ENCODE measurements around the gene TOX4. TPM values are rescaled to one million over a fixed set of nuclear protein-coding genes. Genes with fewer than 3 reads are reported as not detected.

Gene TOX4
- total RNA-seq, 1 donor from 2014 or later: 35.7 TPM

GRCh38 chr14:21534576-21534975 lies 57.6 kb downstream of the TOX4 start:
- Histone ChIP-seq H3K36me3 (peaks cover 6% of the 10 kb centered on the region), H2AFZ (replicated peaks) (no peak overlapping the region), H3K9ac (peak overlapping the region; percentile 43), H3K9me3 (ENCODE audit: low read depth) (no peaks in the 10 kb centered on the region), H3K4me1 (peaks cover 59% of the 10 kb centered on the region), H3K4me2 (peak overlapping the region; percentile 96), H3K79me2 (ENCODE audit: low read depth) (peaks cover 94% of the 10 kb centered on the region), H3F3A (ENCODE audit: low read depth) (peaks cover 87% of the 10 kb centered on the region), H3K27ac (peak overlapping the region; percentile 99), H4K20me1 (ENCODE audit: low read depth) (peaks cover 57% of the 10 kb centered on the region), H3K27me3 (no peaks in the 10 kb centered on the region), H3K4me3 (peak overlapping the region; percentile 100)
- Mint-ChIP-seq H3K4me1 (peaks cover 60% of the 10 kb centered on the region), H3K27me3 (ENCODE audit: insufficient read depth, low read depth) (peaks cover 2% of the 10 kb centered on the region), H3K9me3 (no peaks in the 10 kb centered on the region), H3K27ac (peak overlapping the region; percentile 99), H3K4me3 (peak overlapping the region; percentile 90), H3K36me3 (peaks cover 9% of the 10 kb centered on the region)
- no peak for TF ChIP-seq EZH2 (IDR thresholded peaks at IDR 0.05)
- TF ChIP-seq CTCF (IDR thresholded peaks at IDR 0.05): no peak
- TF ChIP-seq EZH2phosphoT487 (IDR thresholded peaks at IDR 0.05): no peak
- peak; percentile 63 for DNase-seq (ENCODE audit: low spot score)

GRCh38 chr14:21535545-21536417 lies 58.8 kb downstream of the TOX4 start:
- H3K9me3 ChIP-seq (ENCODE audit: low read depth): no peaks in the 10 kb centered on the region
- H3K4me2 ChIP-seq: peak overlapping the region; percentile 96
- H3K4me1 ChIP-seq: peaks cover 61% of the 10 kb centered on the region
- Mint-ChIP-seq H3K27me3 (ENCODE audit: insufficient read depth, low read depth) (peaks cover 2% of the 10 kb centered on the region), H3K36me3 (peaks cover 8% of the 10 kb centered on the region), H3K4me3 (peak overlapping the region; percentile 90), H3K27ac (peak overlapping the region; percentile 100), H3K4me1 (peaks cover 58% of the 10 kb centered on the region), H3K9me3 (no peaks in the 10 kb centered on the region)
- no peaks in the 10 kb centered on the region for H3K27me3 ChIP-seq
- no peak for DNase-seq (ENCODE audit: low spot score)
- H2AFZ ChIP-seq (replicated peaks): no peak overlapping the region
- H3F3A ChIP-seq (ENCODE audit: low read depth): peaks cover 88% of the 10 kb centered on the region
- peaks cover 47% of the 10 kb centered on the region for H4K20me1 ChIP-seq (ENCODE audit: low read depth)
- H3K27ac ChIP-seq: peak overlapping the region; percentile 99
- TF ChIP-seq EZH2phosphoT487 (IDR thresholded peaks at IDR 0.05) (no peak), CTCF (IDR thresholded peaks at IDR 0.05) (no peak), EZH2 (IDR thresholded peaks at IDR 0.05) (no peak)
- peaks cover 6% of the 10 kb centered on the region for H3K36me3 ChIP-seq
- H3K4me3 ChIP-seq: peak overlapping the region; percentile 100
- peaks cover 82% of the 10 kb centered on the region for H3K79me2 ChIP-seq (ENCODE audit: low read depth)
- H3K9ac ChIP-seq: peak overlapping the region; percentile 43

GRCh38 chr14:21536418-21537089 lies 59.6 kb downstream of the TOX4 start:
- no peaks in the 10 kb centered on the region for H3K9me3 Mint-ChIP-seq

More at GRCh38 chr14:21536418-21537089, 59.6 kb downstream of the TOX4 start:
- H3K36me3 Mint-ChIP-seq: peaks cover 6% of the 10 kb centered on the region
- peak overlapping the region; percentile 100 for H3K27ac Mint-ChIP-seq
- Histone ChIP-seq H3K4me2 (peak overlapping the region; percentile 96), H4K20me1 (ENCODE audit: low read depth) (peaks cover 41% of the 10 kb centered on the region), H2AFZ (replicated peaks) (no peak overlapping the region), H3K36me3 (peaks cover 6% of the 10 kb centered on the region), H3K27me3 (no peaks in the 10 kb centered on the region), H3K9ac (peak overlapping the region; percentile 43), H3K27ac (peak overlapping the region; percentile 99), H3K9me3 (ENCODE audit: low read depth) (no peaks in the 10 kb centered on the region), H3F3A (ENCODE audit: low read depth) (peaks cover 84% of the 10 kb centered on the region), H3K4me1 (peaks cover 56% of the 10 kb centered on the region), H3K79me2 (ENCODE audit: low read depth) (peaks cover 74% of the 10 kb centered on the region), H3K4me3 (peak overlapping the region; percentile 100)
- DNase-seq (ENCODE audit: low spot score): peak; percentile 84
- H3K4me1 Mint-ChIP-seq: peaks cover 57% of the 10 kb centered on the region
- TF ChIP-seq CTCF (IDR thresholded peaks at IDR 0.05): no peak
- no peak for TF ChIP-seq EZH2 (IDR thresholded peaks at IDR 0.05)
- no peak for TF ChIP-seq EZH2phosphoT487 (IDR thresholded peaks at IDR 0.05)
- H3K4me3 Mint-ChIP-seq: peak overlapping the region; percentile 90
- peaks cover 3% of the 10 kb centered on the region for H3K27me3 Mint-ChIP-seq (ENCODE audit: insufficient read depth, low read depth)
